Right lobe of liver (tissue), 6 donors: ENCODE results near the gene MAFB. TPM values are rescaled to one million over a fixed set of nuclear protein-coding genes. Genes with fewer than 3 reads are reported as not detected.

ENCODE experiments used
- ATAC-seq, 4 donors: fragments of 200-7000 bp; cut with Tn5 transposase; one replicate each; pipeline ENCODE4 v1.9.1; 2020; ENCODE audit warnings: mild to moderate bottlenecking in 4 of 4, moderate library complexity in 4 of 4
- DNase-seq, 3 donors: peaks; one replicate each; pipeline ENCODE4 v3.0.0-alpha.2; 2020
- H3K27ac ChIP-seq, 3 donors: fragments of 200-600 bp; one replicate each; pipeline ENCODE4 v1.8.0; 2022
- H3K27me3 ChIP-seq, 2 donors: fragments of 200-600 bp; one replicate each; pipeline ENCODE4 v1.8.0; 2022
- H3K36me3 ChIP-seq, 4 donors: fragments of 200-600 bp; sonication (generic) in 1 of 4; one replicate each; pipeline versions ENCODE4 v1.5.1 to v1.8.0; 2017 to 2022; ENCODE audit warnings: control low read depth in 1 of 4
- H3K4me1 ChIP-seq, 4 donors: fragments of 200-600 bp; sonication (generic) in 1 of 4; one replicate each; pipeline versions ENCODE4 v1.5.1 to v1.8.0; 2017 to 2022; ENCODE audit warnings: control low read depth in 1 of 4
- H3K4me3 ChIP-seq, 3 donors: fragments of 200-600 bp; one replicate each; pipeline ENCODE4 v1.8.0; 2022
- H3K9me3 ChIP-seq, 4 donors: fragments of 200-600 bp; sonication (generic) in 1 of 4; one replicate each; pipeline versions ENCODE4 v1.5.1 to v1.8.0; 2017 to 2022; ENCODE audit warnings: control low read depth in 1 of 4
- POLR2A ChIP-seq: fragments of 450-650 bp; IDR thresholded peaks from one replicate; pipeline ENCODE4 v1.6.1; 2017; ENCODE audit warnings: antibody characterized with exemption, mild to moderate bottlenecking
- WGBS: methylation state at CpG from one replicate; pipeline ENCODE4 v1.1.6; 2018; ENCODE audit warnings: low coverage, low lambda C conversion rate; ENCODE audit not compliant: insufficient coverage; ENCODE audit errors: missing lambda C conversion rate; 5-methylcytosine and 5-hydroxymethylcytosine counted together
- intact Hi-C, 2 donors: fragments of 100-400 bp; cut with DNase I; formaldehyde crosslinking; loops; one replicate each; pipeline versions ENCODE4 v1.11.2 to v1.14.1; 2022
- total RNA-seq, 6 experiments: library from RNA; depleted of rRNA in 2 of 6; stranded (reverse); fragments of >200 nt in 2 of 6; fragmentation: NEBNext Ultra II Directional in 3 of 6; extraction: Animal tissue kit (Norgen Biotek cat#: 25700) in 3 of 6; gene quantifications; one replicate each; pipeline versions ENCODE4 v1.1.0 to v1.2.4, GENCODE V29; 2016 to 2023
- TF ChIP-seq, protein P1 (sequence below), 4 donors: fragments of 200-600 bp in 3 of 4; fragments of 450-650 bp in 1 of 4; IDR thresholded peaks; one replicate each; pipeline versions ENCODE4 v1.5.1 to v1.8.0; 2016 to 2022; ENCODE audit warnings: antibody characterized with exemption in 4 of 4, mild to moderate bottlenecking in 2 of 4
- donor health status: DM: no; HTN: yes; CAD: no.
- donor health status: DM: no; HTN: no; CAD: no.
- donor health status: DM: no; HTN: no; CAD: no.
- donor health status: DM: no; HTN: yes; CAD: no.
- donor health status: DM: no; HTN: yes; CAD: no.

The MAFB gene
- total RNA-seq, 6 experiments from 2014 or later: 16.6 to 32.3 (median 22.5) TPM

DNA sequence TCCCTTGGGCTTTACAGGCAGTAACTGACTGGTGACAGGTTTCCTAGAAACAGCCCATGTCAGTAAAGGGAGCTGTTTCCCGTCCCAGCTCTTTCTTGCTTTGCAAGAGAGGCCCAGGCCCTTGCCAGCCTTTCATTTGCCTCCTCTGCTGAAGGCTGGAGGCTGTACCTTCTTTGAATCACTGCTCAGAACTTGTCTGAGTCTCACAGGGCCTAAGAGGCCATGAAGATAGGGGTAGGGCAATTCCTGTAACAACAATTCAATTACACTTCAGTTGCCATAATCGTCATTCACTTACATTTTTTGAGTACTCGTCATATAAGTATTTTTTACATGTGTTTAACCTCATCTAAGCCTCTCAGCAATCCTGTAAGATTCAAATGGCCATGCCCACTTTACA, 25.9 kb upstream of the MAFB start:
- no peak overlapping the region for H3K4me3 ChIP-seq
- H3K4me1 ChIP-seq: no peaks in the 10 kb centered on the region
- H3K36me3 ChIP-seq: no peaks in the 10 kb centered on the region
- 69% methylated on average over 2 of the region's 3 CpGs for WGBS
- H3K9me3 ChIP-seq: no peaks in the 10 kb centered on the region
- intact Hi-C loops: no loop called here
- no peaks in the 10 kb centered on the region for H3K27me3 ChIP-seq
- no peak overlapping the region for H3K27ac ChIP-seq
- ATAC-seq (no peak), DNase-seq (no peak)
- no peak for TF ChIP-seq POLR2A
- TF ChIP-seq, protein P1, sequence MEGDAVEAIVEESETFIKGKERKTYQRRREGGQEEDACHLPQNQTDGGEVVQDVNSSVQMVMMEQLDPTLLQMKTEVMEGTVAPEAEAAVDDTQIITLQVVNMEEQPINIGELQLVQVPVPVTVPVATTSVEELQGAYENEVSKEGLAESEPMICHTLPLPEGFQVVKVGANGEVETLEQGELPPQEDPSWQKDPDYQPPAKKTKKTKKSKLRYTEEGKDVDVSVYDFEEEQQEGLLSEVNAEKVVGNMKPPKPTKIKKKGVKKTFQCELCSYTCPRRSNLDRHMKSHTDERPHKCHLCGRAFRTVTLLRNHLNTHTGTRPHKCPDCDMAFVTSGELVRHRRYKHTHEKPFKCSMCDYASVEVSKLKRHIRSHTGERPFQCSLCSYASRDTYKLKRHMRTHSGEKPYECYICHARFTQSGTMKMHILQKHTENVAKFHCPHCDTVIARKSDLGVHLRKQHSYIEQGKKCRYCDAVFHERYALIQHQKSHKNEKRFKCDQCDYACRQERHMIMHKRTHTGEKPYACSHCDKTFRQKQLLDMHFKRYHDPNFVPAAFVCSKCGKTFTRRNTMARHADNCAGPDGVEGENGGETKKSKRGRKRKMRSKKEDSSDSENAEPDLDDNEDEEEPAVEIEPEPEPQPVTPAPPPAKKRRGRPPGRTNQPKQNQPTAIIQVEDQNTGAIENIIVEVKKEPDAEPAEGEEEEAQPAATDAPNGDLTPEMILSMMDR (IDR thresholded peaks at IDR 0.05): no peak

- Histone ChIP-seq H3K27me3 (no peaks in the 10 kb centered on the region), H3K27ac (no peak overlapping the region), H3K4me1 (no peaks in the 10 kb centered on the region), H3K4me3 (no peak overlapping the region), H3K9me3 (no peaks in the 10 kb centered on the region), H3K36me3 (no peaks in the 10 kb centered on the region)
- DNase-seq (no peak), ATAC-seq (no peak)
- WGBS: 75% methylated on average over 4 of the region's 4 CpGs
- intact Hi-C loops: no loop called here
- TF ChIP-seq, protein P1 (IDR thresholded peaks at IDR 0.05): no peak
- no peak for TF ChIP-seq POLR2A
Measured at GRCh38 chr20:40714109-40714508, 25.1 kb upstream of the MAFB start.

GRCh38 chr20:40713508-40713907, 24.5 kb upstream of the MAFB start:
- 54% methylated on average over 5 of the region's 6 CpGs for WGBS
- Histone ChIP-seq H3K27me3 (no peaks in the 10 kb centered on the region), H3K9me3 (no peaks in the 10 kb centered on the region), H3K36me3 (no peaks in the 10 kb centered on the region), H3K4me3 (no peak overlapping the region), H3K27ac (no peak overlapping the region), H3K4me1 (no peaks in the 10 kb centered on the region)
- ATAC-seq: no peak
- TF ChIP-seq, protein P1 (IDR thresholded peaks at IDR 0.05): no peak
- TF ChIP-seq POLR2A: no peak
- no peak for DNase-seq
- intact Hi-C loops: no loop called here

GRCh38 chr20:40711079-40711478, 22.0 kb upstream of the MAFB start:
- no peak overlapping the region for H3K4me3 ChIP-seq
- intact Hi-C loops: no loop called here
- H3K36me3 ChIP-seq: no peaks in the 10 kb centered on the region
- no peaks in the 10 kb centered on the region for H3K27me3 ChIP-seq
- no peaks in the 10 kb centered on the region for H3K9me3 ChIP-seq
- 66% methylated on average over 13 of the region's 13 CpGs for WGBS
- DNase-seq: no peak
- no peak for TF ChIP-seq POLR2A
- TF ChIP-seq, protein P1 (IDR thresholded peaks at IDR 0.05): no peak
- no peak for ATAC-seq
- no peak overlapping the region for H3K27ac ChIP-seq
- H3K4me1 ChIP-seq: no peaks in the 10 kb centered on the region

GRCh38 chr20:40710603-40711002, 21.6 kb upstream of the MAFB start:
- ATAC-seq: no peak
- Histone ChIP-seq H3K27ac (no peak overlapping the region), H3K4me3 (no peak overlapping the region), H3K36me3 (no peaks in the 10 kb centered on the region), H3K27me3 (no peaks in the 10 kb centered on the region), H3K4me1 (no peaks in the 10 kb centered on the region), H3K9me3 (no peaks in the 10 kb centered on the region)
- intact Hi-C loops: no loop called here
- DNase-seq: no peak
- 81% methylated on average over 10 of the region's 13 CpGs for WGBS
- no peak for TF ChIP-seq POLR2A
